Stimulated activated CD4-positive, alpha-beta T cell treated with anti-CD3 and anti-CD28 coated beads, Interleukin-12 subunit alpha, Interleukin-12 subunit beta, amount 100 ng/mL, for 4 hours (primary cell): Measurements from ENCODE around the gene ZBTB42.

ENCODE experiments used
- DNase-seq: peaks from one replicate; pipeline ENCODE4 v3.0.0-alpha.2; 2020

Gene ZBTB42

GRCh38 chr14:104800771-104801519 is at the start of gene ZBTB42:
Gene ZBTB42 (plus strand): TSS chr14:104801101. CDS start chr14:104801198, 97 bp downstream.
- DNase-seq: peak; percentile 58

GRCh38 chr14:104751539-104752422 is 49.1 kb upstream of the ZBTB42 start:
- DNase-seq: no peak

- DNase-seq: no peak
Measured at GRCh38 chr14:104752423-104752734, 48.5 kb upstream of the ZBTB42 start.

GRCh38 chr14:104752735-104753527 is 48.0 kb upstream of the ZBTB42 start, which contains the start of gene SIVA1:
Gene SIVA1 (plus strand): TSS chr14:104753147. CDS start chr14:104753202, 55 bp downstream.
- peak; percentile 100 for DNase-seq

GRCh38 chr14:104753528-104754212 is 47.2 kb upstream of the ZBTB42 start:
- DNase-seq: no peak

- DNase-seq: no peak
Measured at GRCh38 chr14:104754213-104754851, 46.6 kb upstream of the ZBTB42 start.

- no peak for DNase-seq
Measured at GRCh38 chr14:104755621-104756020, 45.3 kb upstream of the ZBTB42 start.

- no peak for DNase-seq
Measured at GRCh38 chr14:104756477-104757237, 44.2 kb upstream of the ZBTB42 start.

- DNase-seq: no peak
Measured at GRCh38 chr14:104757238-104757585, 43.7 kb upstream of the ZBTB42 start.

GRCh38 chr14:104757681-104758392 is 43.1 kb upstream of the ZBTB42 start:
- no peak for DNase-seq

GRCh38 chr14:104758981-104759969 is 41.6 kb upstream of the ZBTB42 start:
- no peak for DNase-seq

- DNase-seq: no peak
Measured at GRCh38 chr14:104765517-104765916, 35.4 kb upstream of the ZBTB42 start.

GRCh38 chr14:104766256-104766862 is 34.5 kb upstream of the ZBTB42 start:
- no peak for DNase-seq

GRCh38 chr14:104766863-104767633 is 33.9 kb upstream of the ZBTB42 start:
- no peak for DNase-seq

- DNase-seq: no peak
Measured at GRCh38 chr14:104767634-104767918, 33.3 kb upstream of the ZBTB42 start.

- peak; percentile 93 for DNase-seq
Measured at GRCh38 chr14:104768437-104769323, 32.2 kb upstream of the ZBTB42 start.
